Spleen (tissue), 7 donors: ENCODE data around the gene SPC24.

ENCODE experiments used
- CTCF ChIP-seq, 11 experiments: fragments of 200-600 bp in 7 of 11; fragments of 450-650 bp in 4 of 11; sonication (generic) in 4 of 11; IDR thresholded peaks in 8 of 11; conservative IDR thresholded peaks in 3 of 11; 1 replicate in 7 of 11; 2 replicates in 4 of 11; pipeline versions ENCODE4 v1.4.0 to v1.8.0; 2016 to 2021; ENCODE audit warnings: antibody characterized with exemption in 11 of 11, inconsistent platforms in 4 of 11, mild to moderate bottlenecking in 1 of 11
- POLR2A ChIP-seq, 3 donors: fragments of 450-650 bp; IDR thresholded peaks; one replicate each; pipeline ENCODE4 v1.5.1; 2017; ENCODE audit warnings: antibody characterized with exemption in 3 of 3, mild to moderate bottlenecking in 1 of 3
- donor health status: DM: no; HTN: no; CAD: no; lungs with moderate emphysema.
- donor health status: DM: no; HTN: no; CAD: no.
- donor health status: DM: no; HTN: no; CAD: no.

GRCh38 chr19:11169896-11170678, 14.5 kb upstream of the SPC24 start:
- TF ChIP-seq CTCF (IDR thresholded peaks at IDR 0.05 in 8 of 11, conservative IDR thresholded peaks at IDR 0.05 in 3 of 11) (no peak), POLR2A (IDR thresholded peaks at IDR 0.05) (no peak)
